ENCODE measurements around the gene PLA2G2D. TPM values are rescaled to one million over a fixed set of nuclear protein-coding genes. Genes with fewer than 3 reads are reported as not detected.

The PLA2G2D gene
- total RNA-seq, 2 donors from 2014 or later: not detected

DNA sequence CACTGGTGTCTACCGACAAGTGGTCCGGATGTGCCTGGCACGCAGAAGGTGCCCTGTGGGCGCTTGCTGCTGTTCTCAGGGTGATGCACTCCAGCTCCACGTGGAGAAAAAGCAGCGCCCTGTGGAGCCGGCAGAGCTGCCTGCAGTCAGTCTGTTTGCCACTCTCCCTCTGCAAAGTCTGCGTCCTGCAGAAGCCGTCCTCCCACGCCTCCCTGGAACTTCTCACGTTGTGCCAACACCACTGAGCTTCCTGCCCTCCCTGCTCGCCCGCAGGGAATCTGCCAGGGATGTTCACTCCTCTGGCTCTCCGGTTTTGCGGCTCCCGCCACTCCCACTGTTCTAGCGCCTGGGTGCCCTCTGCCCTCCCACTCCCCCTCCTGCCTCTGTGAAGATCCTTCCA is 46.7 kb upstream of the PLA2G2D start:
- Histone ChIP-seq H3K9me3 (ENCODE audit: control insufficient read depth, low read length) (no peaks in the 10 kb centered on the region), H3K4me1 (ENCODE audit: control insufficient read depth, insufficient read depth, low read length) (no peaks in the 10 kb centered on the region), H3K4me3 (ENCODE audit: low read length) (no peak overlapping the region), H3K36me3 (ENCODE audit: control insufficient read depth, insufficient read depth, low read length) (no peaks in the 10 kb centered on the region), H3K27ac (ENCODE audit: low read depth, low read length) (no peak overlapping the region), H3K9ac (ENCODE audit: extremely low read depth, low read length, poor library complexity, severe bottlenecking) (no peak overlapping the region), H3K27me3 (ENCODE audit: control insufficient read depth, insufficient read depth, low read length, poor library complexity, severe bottlenecking) (no peaks in the 10 kb centered on the region)
- TF ChIP-seq, protein P1, sequence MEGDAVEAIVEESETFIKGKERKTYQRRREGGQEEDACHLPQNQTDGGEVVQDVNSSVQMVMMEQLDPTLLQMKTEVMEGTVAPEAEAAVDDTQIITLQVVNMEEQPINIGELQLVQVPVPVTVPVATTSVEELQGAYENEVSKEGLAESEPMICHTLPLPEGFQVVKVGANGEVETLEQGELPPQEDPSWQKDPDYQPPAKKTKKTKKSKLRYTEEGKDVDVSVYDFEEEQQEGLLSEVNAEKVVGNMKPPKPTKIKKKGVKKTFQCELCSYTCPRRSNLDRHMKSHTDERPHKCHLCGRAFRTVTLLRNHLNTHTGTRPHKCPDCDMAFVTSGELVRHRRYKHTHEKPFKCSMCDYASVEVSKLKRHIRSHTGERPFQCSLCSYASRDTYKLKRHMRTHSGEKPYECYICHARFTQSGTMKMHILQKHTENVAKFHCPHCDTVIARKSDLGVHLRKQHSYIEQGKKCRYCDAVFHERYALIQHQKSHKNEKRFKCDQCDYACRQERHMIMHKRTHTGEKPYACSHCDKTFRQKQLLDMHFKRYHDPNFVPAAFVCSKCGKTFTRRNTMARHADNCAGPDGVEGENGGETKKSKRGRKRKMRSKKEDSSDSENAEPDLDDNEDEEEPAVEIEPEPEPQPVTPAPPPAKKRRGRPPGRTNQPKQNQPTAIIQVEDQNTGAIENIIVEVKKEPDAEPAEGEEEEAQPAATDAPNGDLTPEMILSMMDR (conservative IDR thresholded peaks at IDR 0.05): no peak
- Mint-ChIP-seq H3K9me3 (peaks cover 37% of the 10 kb centered on the region), H3K4me3 (no peak overlapping the region), H3K36me3 (ENCODE audit: low read depth) (no peaks in the 10 kb centered on the region), H3K27me3 (ENCODE audit: insufficient read depth) (peaks cover 26% of the 10 kb centered on the region), H3K4me1 (no peaks in the 10 kb centered on the region), H3K27ac (no peak overlapping the region)
- WGBS, 2 experiments (ENCODE audit: insufficient coverage in 1 of 2, insufficient read length in 1 of 2): 85% methylated on average over 14 to 17 of the region's 17 CpGs
- no peak for DNase-seq

- TF ChIP-seq, protein P1 (conservative IDR thresholded peaks at IDR 0.05): peak; percentile 67
- Mint-ChIP-seq H3K27me3 (ENCODE audit: insufficient read depth) (peaks cover 28% of the 10 kb centered on the region), H3K27ac (no peak overlapping the region), H3K4me3 (no peak overlapping the region), H3K4me1 (no peaks in the 10 kb centered on the region), H3K9me3 (peaks cover 42% of the 10 kb centered on the region), H3K36me3 (ENCODE audit: low read depth) (no peaks in the 10 kb centered on the region)
- Histone ChIP-seq H3K27ac (ENCODE audit: low read depth, low read length) (no peak overlapping the region), H3K4me1 (ENCODE audit: control insufficient read depth, insufficient read depth, low read length) (no peaks in the 10 kb centered on the region), H3K36me3 (ENCODE audit: control insufficient read depth, insufficient read depth, low read length) (no peaks in the 10 kb centered on the region), H3K27me3 (ENCODE audit: control insufficient read depth, insufficient read depth, low read length, poor library complexity, severe bottlenecking) (no peaks in the 10 kb centered on the region), H3K9ac (ENCODE audit: extremely low read depth, low read length, poor library complexity, severe bottlenecking) (no peak overlapping the region), H3K4me3 (ENCODE audit: low read length) (no peak overlapping the region), H3K9me3 (ENCODE audit: control insufficient read depth, low read length) (peaks cover 4% of the 10 kb centered on the region)
- WGBS, 2 experiments (ENCODE audit: insufficient coverage in 1 of 2, insufficient read length in 1 of 2): 87 to 89% methylated on average over 3 to 16 of the region's 16 CpGs
- DNase-seq: peak; percentile 62
Measured at GRCh38 chr1:20165522-20165951, 46.2 kb upstream of the PLA2G2D start.

DNA sequence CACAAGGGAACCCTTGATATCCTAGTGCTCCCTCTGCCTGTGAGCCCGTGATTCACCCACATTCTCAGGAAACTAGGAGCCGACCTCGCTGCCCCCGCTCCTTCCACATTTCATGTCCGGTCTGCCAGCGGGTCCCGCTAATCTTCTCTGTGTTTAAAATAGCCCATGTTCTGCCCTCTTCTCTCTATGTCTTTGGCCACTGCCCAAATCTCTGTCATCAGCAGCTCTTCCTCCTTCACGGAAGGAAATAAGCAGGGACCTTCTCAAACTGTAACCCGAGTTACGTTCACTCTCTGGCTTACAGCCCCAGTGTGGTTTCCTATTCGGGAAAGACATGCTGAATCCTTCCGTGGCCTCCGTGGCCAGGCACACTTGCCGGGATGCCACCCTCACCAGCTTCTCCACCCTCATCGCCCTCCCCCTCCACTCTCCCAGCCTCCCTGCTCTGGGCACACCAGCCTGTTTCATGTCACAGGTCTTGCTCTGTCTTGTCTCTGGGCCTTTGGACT is 45.4 kb upstream of the PLA2G2D start:
- Histone ChIP-seq H3K36me3 (ENCODE audit: control insufficient read depth, insufficient read depth, low read length) (no peaks in the 10 kb centered on the region), H3K27ac (ENCODE audit: low read depth, low read length) (no peak overlapping the region), H3K27me3 (ENCODE audit: control insufficient read depth, insufficient read depth, low read length, poor library complexity, severe bottlenecking) (no peaks in the 10 kb centered on the region), H3K9ac (ENCODE audit: extremely low read depth, low read length, poor library complexity, severe bottlenecking) (no peak overlapping the region), H3K4me3 (ENCODE audit: low read length) (no peak overlapping the region), H3K4me1 (ENCODE audit: control insufficient read depth, insufficient read depth, low read length) (no peaks in the 10 kb centered on the region), H3K9me3 (ENCODE audit: control insufficient read depth, low read length) (peaks cover 12% of the 10 kb centered on the region)
- TF ChIP-seq, protein P1 (conservative IDR thresholded peaks at IDR 0.05): no peak
- no peaks in the 10 kb centered on the region for H3K36me3 Mint-ChIP-seq (ENCODE audit: low read depth)
- no peaks in the 10 kb centered on the region for H3K4me1 Mint-ChIP-seq
- H3K9me3 Mint-ChIP-seq: peaks cover 50% of the 10 kb centered on the region
- no peak overlapping the region for H3K4me3 Mint-ChIP-seq
- H3K27ac Mint-ChIP-seq: no peak overlapping the region
- 90 to 91% methylated on average over 14 to 15 of the region's 15 CpGs for WGBS, 2 experiments (ENCODE audit: insufficient coverage in 1 of 2, insufficient read length in 1 of 2)
- H3K27me3 Mint-ChIP-seq (ENCODE audit: insufficient read depth): peaks cover 30% of the 10 kb centered on the region
- DNase-seq: no peak
